NB4 (cell line): ENCODE results near the gene LRRC49.
"Not testable (repeated sequence)": the region's sequence is repeated elsewhere in the genome, so short reads cannot be mapped to it uniquely, and the experiment has no call there.

ENCODE experiments used
- DNase-seq: peaks from one replicate; pipeline ENCODE4 v3.0.0; 2010; ENCODE audit warnings: low read depth
- H3K4me3 ChIP-seq: one replicate; pipeline ENCODE4 v1.5.1; 2011; ENCODE audit warnings: mild to moderate bottlenecking, low read depth, low read length, moderate library complexity
- CTCF ChIP-seq: IDR thresholded peaks from one replicate; pipeline ENCODE4 v1.5.1; 2012; ENCODE audit warnings: low read depth, low read length
- MAX ChIP-seq: IDR thresholded peaks from 2 replicates; pipeline ENCODE4 v1.6.1; 2011; ENCODE audit warnings: low read depth, low read length
- MYC ChIP-seq: IDR thresholded peaks from 2 replicates; pipeline ENCODE4 v1.6.1; 2011; ENCODE audit warnings: low read depth, low read length
- POLR2A ChIP-seq: IDR thresholded peaks from 2 replicates; pipeline ENCODE4 v1.6.1; 2011; ENCODE audit warnings: mild to moderate bottlenecking; ENCODE audit not compliant: insufficient read length; ENCODE audit errors: extremely low read depth

Gene LRRC49

DNA sequence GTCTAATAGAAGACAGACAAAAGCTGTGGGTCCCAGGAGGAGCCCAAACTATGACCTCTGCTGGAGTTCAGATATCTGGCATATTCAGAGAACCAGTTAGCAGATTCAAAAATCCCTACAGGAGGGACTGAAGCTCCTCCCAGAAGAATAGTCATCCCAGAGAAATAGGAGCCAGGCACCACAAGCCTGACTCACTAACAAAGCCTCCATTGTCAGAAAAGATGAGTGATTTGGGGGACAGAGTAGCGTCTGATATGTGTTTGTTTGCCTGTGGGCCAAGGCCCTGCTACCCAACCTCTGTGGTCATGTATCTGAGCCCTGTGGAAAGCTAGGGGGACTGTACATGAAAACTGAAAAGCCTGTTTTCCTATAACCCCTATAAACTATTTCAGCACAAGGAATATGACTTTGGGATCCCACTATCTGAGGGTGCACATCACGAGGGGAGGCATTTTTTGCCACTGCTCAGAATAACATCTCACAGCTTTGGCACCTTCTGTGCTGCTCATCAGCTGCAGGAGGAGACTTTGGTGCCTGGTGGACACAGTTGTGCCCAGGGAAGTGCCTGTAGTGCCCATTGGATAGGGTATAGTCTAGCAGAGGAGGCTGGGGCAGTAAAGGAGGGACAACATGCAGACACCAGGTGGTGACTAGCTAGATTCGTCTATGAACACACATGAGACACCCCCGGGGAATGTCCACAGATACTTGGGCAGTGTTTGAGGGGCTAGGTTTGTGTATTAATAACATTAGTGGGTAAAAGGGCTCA lies 29.0 kb upstream of the LRRC49 start:
- no peak overlapping the region for H3K4me3 ChIP-seq

DNA sequence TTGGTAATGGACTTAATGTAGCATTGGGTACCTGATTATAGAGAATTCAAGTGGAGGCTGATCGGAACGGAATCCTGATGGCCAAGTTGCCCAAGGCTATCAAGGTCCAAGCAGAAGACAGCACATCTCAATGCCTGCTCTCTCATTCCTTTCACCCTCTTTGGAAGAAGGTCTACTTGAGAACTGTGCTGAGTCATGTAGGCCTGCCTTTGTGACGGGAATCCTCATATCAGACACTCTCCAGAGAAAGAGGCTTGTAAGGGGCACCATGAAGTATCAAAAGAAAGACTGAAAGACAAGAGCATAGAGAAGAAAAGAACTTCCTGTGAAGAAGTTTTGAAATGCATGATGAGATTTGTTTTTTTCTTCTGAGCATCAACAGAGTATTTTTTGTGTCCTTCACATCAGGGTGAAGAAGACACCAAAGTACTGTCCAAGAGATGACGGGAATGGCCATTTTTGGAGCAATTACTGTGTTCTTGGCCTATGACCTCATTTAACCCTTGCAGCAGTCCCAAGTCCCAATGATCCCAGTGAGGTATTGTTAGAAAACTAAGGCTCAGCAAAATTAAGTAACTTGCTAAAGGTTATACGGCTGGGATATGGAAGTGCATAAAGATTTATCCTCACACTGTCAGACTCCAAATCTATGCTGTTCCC lies 25.5 kb upstream of the LRRC49 start:
- H3K4me3 ChIP-seq = no peak overlapping the region
- TF ChIP-seq MYC (no peak), POLR2A (no peak), MAX (no peak), CTCF (no peak)
- DNase-seq = no peak

More for the DNA sequence above, 29.0 kb upstream of the LRRC49 start:
- TF ChIP-seq POLR2A = no peak
- TF ChIP-seq CTCF = no peak
- no peak for TF ChIP-seq MYC
- no peak for TF ChIP-seq MAX
- no peak for DNase-seq

DNA sequence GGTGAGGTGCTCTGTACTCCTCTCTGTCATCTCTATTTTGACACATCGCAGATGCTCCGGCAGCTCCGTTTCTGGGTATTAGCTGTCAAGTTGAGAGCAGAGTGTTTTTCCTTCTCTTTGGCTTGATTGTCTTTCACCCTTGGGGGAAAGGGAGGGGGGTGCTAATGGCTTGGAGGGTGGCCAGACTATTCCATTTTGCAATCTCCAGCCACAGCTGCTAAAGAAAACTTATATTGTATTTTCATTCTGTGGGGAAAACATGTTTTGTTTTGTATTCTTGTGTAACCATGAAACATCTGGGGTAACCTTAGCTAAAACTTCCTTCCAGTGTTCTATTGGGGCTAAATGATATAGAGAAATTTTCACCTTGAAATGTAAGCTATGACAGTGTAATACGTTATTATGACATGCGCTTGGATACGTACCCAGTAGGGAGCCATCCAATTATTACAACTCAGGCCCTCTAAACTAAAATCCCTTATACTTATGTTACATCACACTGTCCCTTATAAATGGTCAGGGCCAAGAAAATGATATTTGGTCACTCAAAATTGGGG lies 24.6 kb upstream of the LRRC49 start:
- DNase-seq = no peak
- TF ChIP-seq MYC (no peak), CTCF (no peak), MAX (no peak), POLR2A (no peak)
- no peak overlapping the region for H3K4me3 ChIP-seq

- DNase-seq = no peak
- TF ChIP-seq MYC (no peak), CTCF (no peak), POLR2A (no peak), MAX (no peak)
- H3K4me3 ChIP-seq = no peak overlapping the region
Observed at GRCh38 chr15:70869346-70869745, 23.3 kb upstream of the LRRC49 start.

- peak; percentile 56 for DNase-seq
- TF ChIP-seq MAX (no peak), POLR2A (no peak), MYC (no peak), CTCF (no peak)
- no peak overlapping the region for H3K4me3 ChIP-seq
Observed at GRCh38 chr15:70870051-70870450, 22.6 kb upstream of the LRRC49 start.

- H3K4me3 ChIP-seq, DNase-seq: not testable (repeated sequence)
Observed at GRCh38 chr15:70871490-70871889, 21.1 kb upstream of the LRRC49 start.
